Subcutaneous abdominal adipose tissue (tissue), 5 donors: Measurements from ENCODE around the gene FHL1.
A peak's percentile ranks its signal among the peaks of the same experiment; 100 is the strongest.

ENCODE experiments used
- H3K27ac ChIP-seq: one replicate; pipeline ENCODE4 v1.7.0; 2013; ENCODE audit warnings: low read depth, mild to moderate bottlenecking, inconsistent platforms, low read length, moderate library complexity
- H3K27me3 ChIP-seq, 5 donors: one replicate each; pipeline ENCODE4 v1.7.0; 2013; ENCODE audit warnings: low read length in 5 of 5, inconsistent platforms in 1 of 5; ENCODE audit not compliant: control insufficient read depth in 5 of 5, insufficient read depth in 4 of 5
- H3K36me3 ChIP-seq, 5 donors: one replicate each; pipeline ENCODE4 v1.7.0; 2013; ENCODE audit warnings: low read length in 5 of 5; ENCODE audit not compliant: control insufficient read depth in 5 of 5, insufficient read depth in 5 of 5
- H3K4me1 ChIP-seq, 5 donors: one replicate each; pipeline ENCODE4 v1.7.0; 2013; ENCODE audit warnings: low read length in 5 of 5, mild to moderate bottlenecking in 3 of 5, moderate library complexity in 1 of 5; ENCODE audit not compliant: control insufficient read depth in 5 of 5, insufficient read depth in 5 of 5
- H3K4me3 ChIP-seq, 5 donors: one replicate each; pipeline ENCODE4 v1.7.0; 2013; ENCODE audit warnings: low read length in 5 of 5, low read depth in 1 of 5
- H3K9ac ChIP-seq, 5 donors: one replicate each; pipeline ENCODE4 v1.7.0; 2013; ENCODE audit warnings: low read length in 5 of 5, mild to moderate bottlenecking in 4 of 5, moderate library complexity in 3 of 5
- H3K9me3 ChIP-seq, 5 donors: one replicate each; pipeline ENCODE4 v1.7.0; 2013; ENCODE audit warnings: low read length in 5 of 5; ENCODE audit not compliant: control insufficient read depth in 5 of 5
- donor health status: healthy.
- donor health status: healthy.
- donor health status: healthy.
- donor health status: healthy.
- donor health status: healthy.

Gene FHL1

DNA sequence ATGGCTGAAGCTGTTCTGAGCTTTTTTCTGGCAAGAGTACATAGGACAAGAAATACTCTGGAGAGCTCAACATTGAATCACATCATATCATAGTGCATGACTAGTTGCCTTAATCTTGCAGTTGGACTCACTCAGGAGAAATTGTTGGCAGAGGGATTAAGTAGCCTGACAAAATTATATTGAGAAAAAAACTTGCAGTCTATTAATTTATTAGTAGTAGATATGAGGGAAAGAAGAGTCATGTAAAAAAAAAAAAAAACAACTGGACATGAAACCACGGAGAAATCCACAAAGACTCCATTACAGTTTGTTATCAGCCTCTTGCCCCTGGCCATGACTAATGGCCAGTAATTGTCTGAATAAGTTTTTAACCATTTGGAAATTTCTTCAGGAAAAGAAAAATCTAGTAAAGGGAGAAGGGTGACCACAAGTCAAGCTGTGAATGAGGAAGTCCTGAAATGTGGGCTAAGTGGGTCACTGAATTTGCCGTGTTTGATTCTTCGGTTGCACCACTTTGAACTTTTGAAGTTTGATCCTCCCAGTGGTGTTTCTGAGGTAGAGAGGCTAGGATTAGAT is 45.6 kb downstream of the FHL1 start:
- Histone ChIP-seq H3K9me3 (no peaks in the 10 kb centered on the region), H3K27me3 (peaks cover 0 to 4% (median 0%) of the 10 kb centered on the region in 5 donors), H3K9ac (no peak overlapping the region), H3K4me3 (no peak overlapping the region), H3K4me1 (peaks cover 0 to 68% (median 57%) of the 10 kb centered on the region in 5 donors), H3K36me3 (peaks cover 0 to 2% (median 0%) of the 10 kb centered on the region in 5 donors), H3K27ac (peak overlapping the region; percentile 77)

GRCh38 chrX:136193771-136194170 is 46.4 kb downstream of the FHL1 start:
- Histone ChIP-seq H3K9me3 (no peaks in the 10 kb centered on the region), H3K36me3 (peaks cover 0 to 2% (median 0%) of the 10 kb centered on the region in 5 donors), H3K4me1 (peaks cover 0 to 67% (median 57%) of the 10 kb centered on the region in 5 donors), H3K27ac (peak overlapping the region; percentile 77), H3K27me3 (peaks cover 0 to 4% (median 0%) of the 10 kb centered on the region in 5 donors), H3K4me3 (peak overlapping the region in 2 of 5 donors; percentile 5 to 17), H3K9ac (no peak overlapping the region)

DNA sequence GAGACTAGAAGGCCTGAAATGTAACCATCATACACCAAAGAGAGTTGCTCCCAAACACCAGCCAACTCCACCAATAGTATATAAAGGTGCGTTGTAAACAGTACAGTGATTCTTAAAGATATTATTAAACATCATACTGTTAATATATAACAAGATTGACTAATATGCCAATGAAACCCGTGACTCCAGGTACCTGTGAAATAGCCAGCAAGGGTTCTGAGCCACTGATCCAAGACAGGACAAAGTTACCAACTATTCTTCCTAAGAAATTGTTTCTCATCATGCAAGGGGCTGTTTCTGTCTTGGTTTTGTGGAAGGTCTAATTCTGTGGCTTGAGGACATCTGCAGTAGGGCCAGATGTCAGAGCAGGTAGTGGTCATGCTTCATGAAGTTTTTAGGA is 47.2 kb downstream of the FHL1 start:
- peaks cover 0 to 62% (median 52%) of the 10 kb centered on the region in 5 donors for H3K4me1 ChIP-seq
- H3K9me3 ChIP-seq, result no peaks in the 10 kb centered on the region
- H3K9ac ChIP-seq, result no peak overlapping the region
- H3K36me3 ChIP-seq, result peaks cover 0 to 2% (median 0%) of the 10 kb centered on the region in 5 donors
- H3K27me3 ChIP-seq, result peaks cover 0 to 4% (median 0%) of the 10 kb centered on the region in 5 donors
- peak overlapping the region; percentile 55 for H3K27ac ChIP-seq
- no peak overlapping the region for H3K4me3 ChIP-seq

DNA sequence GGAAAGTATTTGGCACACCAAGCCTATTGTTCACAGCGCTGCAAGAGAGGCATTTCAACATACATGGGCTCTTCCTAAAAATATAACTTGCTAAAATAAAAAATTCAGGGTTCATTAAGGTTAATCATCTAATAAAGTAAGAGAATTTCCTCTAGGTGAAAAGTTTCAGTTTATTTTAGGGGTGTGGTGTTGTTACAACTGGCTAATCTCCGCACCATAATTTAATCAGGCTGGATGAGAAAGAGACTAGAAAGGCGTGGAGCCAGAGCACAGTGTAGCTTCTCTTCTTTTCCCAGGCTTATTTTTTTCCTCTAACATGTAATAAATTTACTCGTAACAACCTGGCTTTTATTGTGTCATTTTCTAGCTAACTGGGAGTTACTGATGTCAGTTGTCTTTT is 47.9 kb downstream of the FHL1 start:
- Histone ChIP-seq H3K27ac (peak overlapping the region; percentile 55), H3K4me1 (peaks cover 0 to 59% (median 54%) of the 10 kb centered on the region in 5 donors), H3K36me3 (peaks cover 0 to 2% (median 0%) of the 10 kb centered on the region in 5 donors), H3K4me3 (no peak overlapping the region), H3K9me3 (no peaks in the 10 kb centered on the region), H3K27me3 (peaks cover 0 to 2% (median 0%) of the 10 kb centered on the region in 5 donors), H3K9ac (no peak overlapping the region)

- Histone ChIP-seq H3K4me3 (no peak overlapping the region), H3K27ac (peak overlapping the region; percentile 55), H3K36me3 (no peaks in the 10 kb centered on the region), H3K9ac (no peak overlapping the region), H3K4me1 (peaks cover 0 to 61% (median 53%) of the 10 kb centered on the region in 5 donors), H3K27me3 (peaks cover 0 to 2% (median 0%) of the 10 kb centered on the region in 5 donors), H3K9me3 (no peaks in the 10 kb centered on the region)
Measured at GRCh38 chrX:136196691-136197155, 49.4 kb downstream of the FHL1 start.

- Histone ChIP-seq H3K4me1 (peaks cover 0 to 62% (median 54%) of the 10 kb centered on the region in 5 donors), H3K27ac (peak overlapping the region; percentile 55), H3K36me3 (no peaks in the 10 kb centered on the region), H3K4me3 (no peak overlapping the region), H3K9ac (no peak overlapping the region), H3K27me3 (peaks cover 0 to 2% (median 0%) of the 10 kb centered on the region in 5 donors), H3K9me3 (no peaks in the 10 kb centered on the region)
Measured at GRCh38 chrX:136198010-136198409, 50.7 kb downstream of the FHL1 start.

- peak overlapping the region; percentile 43 for H3K27ac ChIP-seq
- H3K4me3 ChIP-seq, result no peak overlapping the region
- peaks cover 0 to 62% (median 55%) of the 10 kb centered on the region in 5 donors for H3K4me1 ChIP-seq
- no peak overlapping the region for H3K9ac ChIP-seq
- no peaks in the 10 kb centered on the region for H3K27me3 ChIP-seq
- no peaks in the 10 kb centered on the region for H3K9me3 ChIP-seq
- no peaks in the 10 kb centered on the region for H3K36me3 ChIP-seq
Measured at GRCh38 chrX:136198678-136199243, 51.4 kb downstream of the FHL1 start.

DNA sequence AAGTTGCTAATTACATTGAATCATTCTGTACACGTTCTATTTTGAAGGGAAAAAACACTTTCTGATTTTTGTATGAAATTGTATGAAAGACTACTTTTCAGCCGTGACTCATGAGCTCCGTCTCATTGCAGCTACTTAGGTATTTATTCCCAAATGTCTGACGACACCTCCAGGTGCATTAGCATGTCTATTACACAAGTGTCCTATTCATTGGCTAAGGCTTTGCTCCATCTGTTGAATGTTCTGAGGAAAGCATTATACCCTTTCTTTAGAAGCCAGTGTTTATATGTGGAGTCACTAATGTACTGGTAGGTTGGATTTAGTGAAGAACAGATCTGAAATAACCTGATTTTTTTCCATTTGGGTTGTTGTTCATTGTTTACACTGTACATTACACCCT is 52.0 kb downstream of the FHL1 start:
- H3K4me3 ChIP-seq, result no peak overlapping the region
- no peaks in the 10 kb centered on the region for H3K36me3 ChIP-seq
- H3K27me3 ChIP-seq, result no peaks in the 10 kb centered on the region
- H3K27ac ChIP-seq, result peak overlapping the region; percentile 43
- H3K9ac ChIP-seq, result no peak overlapping the region
- no peaks in the 10 kb centered on the region for H3K9me3 ChIP-seq
- peaks cover 3 to 62% (median 55%) of the 10 kb centered on the region in 5 donors for H3K4me1 ChIP-seq

DNA sequence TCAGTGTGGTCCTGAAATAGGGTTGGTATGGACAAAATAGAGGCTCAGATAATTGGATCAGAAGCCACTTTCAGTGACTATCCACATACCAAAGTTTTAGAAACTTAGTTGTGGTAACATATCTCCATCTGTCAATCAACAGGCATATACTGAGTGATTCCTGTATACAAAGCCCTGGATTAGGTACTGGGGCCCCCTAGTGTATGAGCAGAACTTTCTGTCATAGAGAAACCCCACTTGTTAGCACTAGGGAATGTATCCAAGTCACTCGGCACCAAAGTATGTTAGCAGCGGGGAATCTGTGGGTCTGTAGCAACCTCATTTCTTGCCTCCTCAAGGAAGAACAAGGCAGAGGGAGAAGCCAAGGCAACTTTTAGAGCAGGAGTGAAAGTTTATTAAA is 53.1 kb downstream of the FHL1 start:
- no peaks in the 10 kb centered on the region for H3K36me3 ChIP-seq
- peak overlapping the region; percentile 63 for H3K27ac ChIP-seq
- H3K4me1 ChIP-seq, result peaks cover 4 to 63% (median 54%) of the 10 kb centered on the region in 5 donors
- no peaks in the 10 kb centered on the region for H3K9me3 ChIP-seq
- H3K9ac ChIP-seq, result no peak overlapping the region
- H3K4me3 ChIP-seq, result no peak overlapping the region
- H3K27me3 ChIP-seq, result no peaks in the 10 kb centered on the region

DNA sequence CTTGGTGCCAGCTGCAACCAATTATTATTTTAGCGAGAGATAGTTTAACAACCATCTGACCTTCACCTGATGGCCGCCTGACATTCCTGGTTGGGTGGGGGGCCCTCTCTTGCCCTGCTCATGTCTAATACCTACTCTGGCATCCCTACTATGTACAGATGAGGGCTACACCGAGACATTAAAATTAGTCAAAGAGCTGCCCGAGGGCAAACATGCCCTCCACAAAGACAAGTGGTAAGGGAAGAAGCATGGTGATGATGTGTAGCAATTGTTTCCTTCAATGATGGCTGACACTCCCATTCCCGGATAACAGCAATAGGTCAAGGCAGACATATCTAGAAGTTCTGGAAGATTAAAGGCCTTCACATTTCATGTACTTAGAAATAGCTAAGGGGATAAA is 54.3 kb downstream of the FHL1 start:
- no peaks in the 10 kb centered on the region for H3K9me3 ChIP-seq
- peaks cover 4 to 65% (median 55%) of the 10 kb centered on the region in 5 donors for H3K4me1 ChIP-seq
- peaks cover 0 to 11% (median 9%) of the 10 kb centered on the region in 5 donors for H3K36me3 ChIP-seq
- H3K9ac ChIP-seq, result no peak overlapping the region
- no peak overlapping the region for H3K4me3 ChIP-seq
- H3K27me3 ChIP-seq, result peaks cover 0 to 6% (median 0%) of the 10 kb centered on the region in 5 donors
- peak overlapping the region; percentile 86 for H3K27ac ChIP-seq
